AG09319 (cell line): ENCODE measurements around the gene SOBP.

ENCODE experiments used
- DNase-seq: peaks from one replicate; pipeline ENCODE4 v3.0.0-alpha.2; 2010; ENCODE audit warnings: low read depth; ENCODE audit errors: extremely low read depth
- TF ChIP-seq, protein P1 (sequence below): IDR thresholded peaks from 2 replicates; pipeline ENCODE4 v1.5.1; 2011; ENCODE audit warnings: low read depth, mild to moderate bottlenecking, inconsistent platforms, low read length, moderate library complexity

The SOBP gene

DNA sequence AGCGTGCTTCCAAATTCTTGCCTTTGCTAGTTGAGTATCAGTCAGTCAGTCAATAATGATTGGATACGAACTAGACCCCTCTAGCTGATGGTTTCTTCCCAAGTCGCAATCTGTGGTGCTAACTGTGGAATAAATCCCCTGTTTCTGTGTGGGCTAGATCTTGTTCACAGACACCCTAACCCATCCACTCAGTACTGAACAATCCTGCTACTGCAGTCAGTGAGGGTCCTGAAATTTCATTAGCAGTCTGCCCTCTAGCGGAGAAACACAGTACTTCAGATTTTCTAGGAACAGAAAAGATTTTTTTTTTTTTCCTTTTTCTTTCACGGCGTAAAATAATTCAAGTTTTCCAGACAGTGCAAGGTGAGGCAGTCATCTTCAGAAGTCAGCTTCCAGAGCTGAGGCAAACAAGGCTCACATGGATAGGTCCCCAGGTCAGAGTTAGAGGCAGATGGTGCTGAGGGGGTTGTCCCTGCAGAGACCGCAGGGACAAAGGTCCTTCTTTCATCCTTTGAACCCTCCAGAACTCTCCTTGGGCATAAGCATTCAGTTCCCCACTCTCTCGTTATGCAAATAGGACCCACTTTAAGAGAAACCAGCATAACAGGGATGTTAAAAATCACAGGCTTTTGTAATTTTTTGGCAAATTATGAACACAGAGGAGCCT, 214.6 kb downstream of the SOBP start:
- TF ChIP-seq, protein P1, sequence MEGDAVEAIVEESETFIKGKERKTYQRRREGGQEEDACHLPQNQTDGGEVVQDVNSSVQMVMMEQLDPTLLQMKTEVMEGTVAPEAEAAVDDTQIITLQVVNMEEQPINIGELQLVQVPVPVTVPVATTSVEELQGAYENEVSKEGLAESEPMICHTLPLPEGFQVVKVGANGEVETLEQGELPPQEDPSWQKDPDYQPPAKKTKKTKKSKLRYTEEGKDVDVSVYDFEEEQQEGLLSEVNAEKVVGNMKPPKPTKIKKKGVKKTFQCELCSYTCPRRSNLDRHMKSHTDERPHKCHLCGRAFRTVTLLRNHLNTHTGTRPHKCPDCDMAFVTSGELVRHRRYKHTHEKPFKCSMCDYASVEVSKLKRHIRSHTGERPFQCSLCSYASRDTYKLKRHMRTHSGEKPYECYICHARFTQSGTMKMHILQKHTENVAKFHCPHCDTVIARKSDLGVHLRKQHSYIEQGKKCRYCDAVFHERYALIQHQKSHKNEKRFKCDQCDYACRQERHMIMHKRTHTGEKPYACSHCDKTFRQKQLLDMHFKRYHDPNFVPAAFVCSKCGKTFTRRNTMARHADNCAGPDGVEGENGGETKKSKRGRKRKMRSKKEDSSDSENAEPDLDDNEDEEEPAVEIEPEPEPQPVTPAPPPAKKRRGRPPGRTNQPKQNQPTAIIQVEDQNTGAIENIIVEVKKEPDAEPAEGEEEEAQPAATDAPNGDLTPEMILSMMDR: peak; percentile 68
- no peak for DNase-seq

DNA sequence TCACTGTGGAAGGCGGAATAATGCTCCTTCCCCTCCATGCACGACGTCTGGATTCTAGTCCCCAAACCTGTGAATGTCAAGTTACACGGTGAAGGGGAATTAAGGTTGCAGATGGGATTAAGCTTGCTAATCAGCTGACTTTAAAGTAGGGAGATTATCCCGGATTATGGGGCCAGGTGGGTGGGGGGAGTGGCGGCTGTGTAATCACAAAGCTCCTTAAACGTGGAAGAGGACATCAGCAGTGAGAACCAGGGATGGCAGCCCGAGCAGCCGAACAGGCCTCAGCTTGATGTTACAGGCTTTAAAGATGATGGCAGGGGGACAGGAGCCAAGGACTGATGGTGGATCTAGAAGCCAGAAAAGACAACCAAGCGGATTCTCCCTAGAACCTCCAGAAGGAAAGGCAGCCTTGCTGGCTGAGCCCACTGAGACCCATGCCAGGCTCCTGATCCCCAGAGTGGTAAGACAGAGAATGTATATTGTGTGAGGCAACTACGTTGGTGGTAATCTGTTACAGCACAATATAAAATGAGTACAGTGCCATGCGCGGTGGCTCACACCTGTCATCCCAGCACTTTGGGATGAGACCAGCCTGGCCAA, 216.7 kb downstream of the SOBP start:
- DNase-seq: no peak
- TF ChIP-seq, protein P1: no peak

DNA sequence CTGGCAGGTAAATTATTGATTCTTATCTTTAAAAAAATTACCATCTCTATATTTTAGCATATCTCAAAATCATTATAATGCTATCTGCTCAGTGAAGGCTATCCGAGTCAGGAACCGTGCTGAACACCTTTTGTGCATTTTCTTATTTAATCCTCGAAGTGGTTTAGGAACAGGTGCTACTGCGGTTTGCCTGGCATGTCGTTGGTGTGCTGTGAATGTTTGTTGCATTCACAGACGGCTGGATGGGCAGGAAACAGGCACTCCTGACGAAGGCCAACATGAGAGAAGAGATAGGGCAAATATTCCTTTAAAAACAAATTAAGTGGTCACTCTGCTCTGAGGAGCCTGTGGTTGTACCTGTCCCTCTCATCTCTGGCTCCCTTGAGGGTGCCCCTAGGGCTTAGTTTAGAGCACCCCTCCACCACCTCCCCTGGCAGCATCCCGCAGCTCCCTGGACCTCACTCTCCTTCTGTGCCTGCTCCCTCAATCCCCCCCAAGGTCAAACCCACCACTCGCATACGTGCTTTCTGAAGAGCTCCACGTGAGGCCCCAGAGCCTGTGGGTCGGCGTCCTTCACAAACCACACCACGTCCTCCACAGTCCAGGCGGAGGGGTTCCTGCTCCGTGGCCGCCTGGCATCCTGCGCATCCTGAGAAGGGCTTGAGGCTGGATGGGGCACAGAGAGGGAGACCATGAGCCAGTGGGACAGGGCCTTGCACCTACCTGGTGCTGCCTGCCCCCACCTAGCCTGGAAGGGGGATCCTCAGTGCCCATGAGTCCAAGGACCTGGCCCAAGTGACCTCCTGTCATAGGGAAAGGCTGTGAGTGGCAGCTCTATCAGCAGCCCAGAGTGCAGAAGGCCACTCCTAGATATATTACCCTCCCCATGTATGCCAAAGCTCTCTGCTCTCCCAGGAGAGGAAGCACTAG, 217.7 kb downstream of the SOBP start:
- TF ChIP-seq, protein P1: no peak
- no peak for DNase-seq

DNA sequence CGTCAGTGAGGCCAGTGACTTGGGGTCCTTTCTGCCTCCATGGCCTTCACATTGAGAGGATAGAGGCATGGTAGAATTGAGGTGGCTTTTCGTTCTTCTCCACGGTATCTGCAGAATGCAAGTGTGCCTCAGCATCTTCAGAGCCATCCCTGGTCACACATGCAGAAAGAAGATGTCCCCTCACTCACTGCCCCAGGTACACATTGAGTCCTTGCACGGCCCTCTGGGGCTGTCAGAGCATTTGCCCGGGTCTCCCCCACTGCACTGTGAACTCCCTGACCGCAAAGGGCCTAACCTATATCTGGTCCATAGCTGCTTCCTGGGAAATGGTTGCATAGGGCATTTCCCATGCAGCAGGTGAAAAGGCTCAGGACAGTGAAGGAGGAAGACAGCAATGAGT, 218.5 kb downstream of the SOBP start:
- DNase-seq: no peak
- TF ChIP-seq, protein P1: no peak

DNA sequence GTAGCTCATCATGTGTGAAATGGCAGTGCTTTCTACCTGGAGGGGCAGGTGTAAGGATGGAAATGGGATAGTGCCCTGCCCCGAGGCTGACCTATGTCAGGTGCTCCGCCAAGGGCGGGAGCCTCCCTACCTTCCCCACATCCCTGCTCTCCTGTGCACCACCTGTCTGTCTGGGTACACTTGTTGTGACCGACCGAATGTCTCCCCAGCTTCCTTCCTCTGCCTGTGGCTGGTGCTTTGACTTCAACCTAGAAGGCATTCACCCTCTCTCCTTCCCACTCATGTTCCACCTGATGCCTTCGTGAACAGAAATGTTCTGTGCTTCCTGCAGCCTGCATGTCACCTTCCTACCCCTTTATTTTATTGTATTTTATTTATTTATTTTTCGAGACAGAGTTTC, 219.4 kb downstream of the SOBP start:
- no peak for DNase-seq
- TF ChIP-seq, protein P1: no peak
